HG03558 (cell line): Measurements from ENCODE around the gene SOST.

ENCODE experiments used
- ATAC-seq: cut with Tn5 transposase; IDR thresholded peaks from one replicate; pipeline ENCODE4 v1.9.1; 2021; ENCODE audit warnings: moderate number of reproducible peaks; ENCODE audit not compliant: unreplicated experiment; ENCODE audit errors: extremely low read depth

The SOST gene

GRCh38 chr17:43753493-43754129 is 5.0 kb downstream of the SOST start:
- ATAC-seq = no peak

- no peak for ATAC-seq
Observed at GRCh38 chr17:43750153-43750552, 8.4 kb downstream of the SOST start.

- ATAC-seq = no peak
Observed at GRCh38 chr17:43745541-43745940, 13.1 kb downstream of the SOST start.

GRCh38 chr17:43741636-43742035 is 17.0 kb downstream of the SOST start:
- ATAC-seq = no peak

GRCh38 chr17:43740541-43740940 is 18.1 kb downstream of the SOST start:
- ATAC-seq = no peak

GRCh38 chr17:43737722-43738121 is 20.9 kb downstream of the SOST start:
- no peak for ATAC-seq

- ATAC-seq = no peak
Observed at GRCh38 chr17:43736389-43736788, 22.2 kb downstream of the SOST start.

GRCh38 chr17:43734376-43734775 is 24.2 kb downstream of the SOST start:
- no peak for ATAC-seq

GRCh38 chr17:43733956-43734355 is 24.6 kb downstream of the SOST start:
- no peak for ATAC-seq

GRCh38 chr17:43732958-43733357 is 25.6 kb downstream of the SOST start:
- ATAC-seq = no peak

GRCh38 chr17:43728081-43728480 is 30.5 kb downstream of the SOST start:
- no peak for ATAC-seq

- ATAC-seq = no peak
Observed at GRCh38 chr17:43723697-43724359, 34.8 kb downstream of the SOST start.

GRCh38 chr17:43722870-43723665 is 35.5 kb downstream of the SOST start:
- no peak for ATAC-seq

GRCh38 chr17:43722269-43722619 is 36.3 kb downstream of the SOST start:
- no peak for ATAC-seq

GRCh38 chr17:43721537-43722268 is 36.9 kb downstream of the SOST start:
- ATAC-seq = no peak

GRCh38 chr17:43720311-43721060 is 38.1 kb downstream of the SOST start:
- ATAC-seq = no peak

- ATAC-seq = no peak
Observed at GRCh38 chr17:43719578-43719977, 39.0 kb downstream of the SOST start.

GRCh38 chr17:43718544-43718943 is 40.0 kb downstream of the SOST start:
- no peak for ATAC-seq

GRCh38 chr17:43717913-43718312 is 40.7 kb downstream of the SOST start:
- ATAC-seq = no peak
